ENCODE results near the gene CACNA1E. TPM values are rescaled to one million over a fixed set of nuclear protein-coding genes. Genes with fewer than 3 reads are reported as not detected.

Gene CACNA1E
- total RNA-seq, 1 experiment from 2014 or later, result 0.46 TPM

DNA sequence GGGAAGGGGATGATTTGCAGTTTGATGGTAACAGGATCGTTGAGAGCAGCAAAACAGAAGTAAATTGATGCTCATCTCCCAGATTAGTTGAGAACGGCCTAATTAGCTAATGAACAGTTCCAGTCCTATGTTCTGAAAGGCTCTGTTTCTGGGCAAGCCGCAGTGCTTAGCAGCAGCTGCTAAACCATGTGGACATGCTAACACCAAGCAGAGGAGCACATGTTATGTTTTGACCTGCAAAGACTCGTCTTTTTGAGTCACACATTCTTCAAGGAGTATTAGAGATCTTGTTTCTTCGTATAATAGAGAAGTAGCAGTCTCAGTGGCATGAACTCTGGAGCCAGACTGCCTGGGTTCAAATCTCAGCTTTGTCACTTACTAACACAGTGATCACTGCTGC lies 58.1 kb downstream of the CACNA1E start:
- TF ChIP-seq, protein P1, sequence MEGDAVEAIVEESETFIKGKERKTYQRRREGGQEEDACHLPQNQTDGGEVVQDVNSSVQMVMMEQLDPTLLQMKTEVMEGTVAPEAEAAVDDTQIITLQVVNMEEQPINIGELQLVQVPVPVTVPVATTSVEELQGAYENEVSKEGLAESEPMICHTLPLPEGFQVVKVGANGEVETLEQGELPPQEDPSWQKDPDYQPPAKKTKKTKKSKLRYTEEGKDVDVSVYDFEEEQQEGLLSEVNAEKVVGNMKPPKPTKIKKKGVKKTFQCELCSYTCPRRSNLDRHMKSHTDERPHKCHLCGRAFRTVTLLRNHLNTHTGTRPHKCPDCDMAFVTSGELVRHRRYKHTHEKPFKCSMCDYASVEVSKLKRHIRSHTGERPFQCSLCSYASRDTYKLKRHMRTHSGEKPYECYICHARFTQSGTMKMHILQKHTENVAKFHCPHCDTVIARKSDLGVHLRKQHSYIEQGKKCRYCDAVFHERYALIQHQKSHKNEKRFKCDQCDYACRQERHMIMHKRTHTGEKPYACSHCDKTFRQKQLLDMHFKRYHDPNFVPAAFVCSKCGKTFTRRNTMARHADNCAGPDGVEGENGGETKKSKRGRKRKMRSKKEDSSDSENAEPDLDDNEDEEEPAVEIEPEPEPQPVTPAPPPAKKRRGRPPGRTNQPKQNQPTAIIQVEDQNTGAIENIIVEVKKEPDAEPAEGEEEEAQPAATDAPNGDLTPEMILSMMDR (conservative IDR thresholded peaks at IDR 0.05), result no peak
- Histone ChIP-seq H3T11ph (ENCODE audit: low read length) (no peak overlapping the region), H3K23ac (ENCODE audit: insufficient read length, low read depth, low read length) (no peak overlapping the region), H3K23me2 (ENCODE audit: insufficient read length, low read depth, low read length, poor library complexity, severe bottlenecking) (no peaks in the 10 kb centered on the region), H3K9ac (ENCODE audit: extremely low read depth, insufficient read length, low read length) (no peak overlapping the region), H4K20me1 (ENCODE audit: control insufficient read depth, insufficient read depth, insufficient read length) (no peaks in the 10 kb centered on the region), H3K14ac (ENCODE audit: insufficient read depth, low read length) (no peak overlapping the region), H2BK120ac (ENCODE audit: low read depth, low read length, poor library complexity, severe bottlenecking) (no peak overlapping the region), H3K79me2 (ENCODE audit: insufficient read depth, low read length) (no peaks in the 10 kb centered on the region), H3K18ac (ENCODE audit: insufficient read length, low read depth, low read length) (no peak overlapping the region), H4K8ac (replicated peaks; ENCODE audit: insufficient read length, low read depth, low read length) (no peak overlapping the region), H3K27ac (ENCODE audit: insufficient read length, low read depth, low read length) (no peak overlapping the region), H3K4me2 (ENCODE audit: insufficient read depth, insufficient read length, low read length) (no peak overlapping the region), H2BK5ac (ENCODE audit: insufficient read length, low read length) (no peak overlapping the region), H3K4me1 (ENCODE audit: insufficient read depth, low read length) (no peaks in the 10 kb centered on the region), H2BK12ac (ENCODE audit: insufficient read length, low read depth, low read length) (no peak overlapping the region), H3K9me3 (ENCODE audit: control insufficient read depth, low read depth, low read length) (no peaks in the 10 kb centered on the region), H3K27me3 (ENCODE audit: insufficient read depth, low read length) (no peaks in the 10 kb centered on the region), H2BK20ac (ENCODE audit: low read depth, low read length, poor library complexity, severe bottlenecking) (no peak overlapping the region), H2BK15ac (ENCODE audit: low read depth, low read length) (no peak overlapping the region), H2AK5ac (ENCODE audit: insufficient read length, low read length) (no peak overlapping the region), H4K5ac (ENCODE audit: insufficient read length, low read depth, low read length) (no peak overlapping the region), H3K56ac (ENCODE audit: insufficient read length, low read depth, low read length) (no peak overlapping the region), H3K79me1 (ENCODE audit: insufficient read depth, low read depth, low read length, poor library complexity, severe bottlenecking) (no peaks in the 10 kb centered on the region), H2AFZ (ENCODE audit: low read length) (no peak overlapping the region), H4K91ac (ENCODE audit: insufficient read length, low read depth, low read length) (no peak overlapping the region), H3K4ac (ENCODE audit: low read depth, low read length) (no peak overlapping the region)
- WGBS (ENCODE audit: extremely low coverage, insufficient read length, low lambda C conversion rate), result no CpG with 5 or more reads among the region's 5 CpGs
- no peaks in the 10 kb centered on the region for H3K9me3 Mint-ChIP-seq
- H3K4me3 Mint-ChIP-seq, result no peak overlapping the region
- no peak for DNase-seq
- H3K36me3 Mint-ChIP-seq (ENCODE audit: insufficient read depth in 1 of 3, low read depth in 3 of 3), result no peaks in the 10 kb centered on the region; a peak in 1 of 7 replicates
- no peak overlapping the region for H3K27ac Mint-ChIP-seq
- peaks cover 19 to 26% of the 10 kb centered on the region in 2 experiments for H3K4me1 Mint-ChIP-seq
- peaks cover 5% of the 10 kb centered on the region for H3K27me3 Mint-ChIP-seq (ENCODE audit: low read depth)
